ENCODE measurements around the gene ZNF474.

- TF ChIP-seq CTCF (IDR thresholded peaks at IDR 0.05; ENCODE audit: insufficient read depth, low read length, poor library complexity, severe bottlenecking) = no peak
- TF ChIP-seq EZH2phosphoT487 (conservative IDR thresholded peaks at IDR 0.05; ENCODE audit: low read length) = no peak
Measured at GRCh38 chr5:122151640-122152039, 22.3 kb downstream of the ZNF474 start.
